ENCODE measurements around the gene PTPRM.
A peak's percentile ranks its signal among the peaks of the same experiment; 100 is the strongest.

Gene PTPRM

DNA sequence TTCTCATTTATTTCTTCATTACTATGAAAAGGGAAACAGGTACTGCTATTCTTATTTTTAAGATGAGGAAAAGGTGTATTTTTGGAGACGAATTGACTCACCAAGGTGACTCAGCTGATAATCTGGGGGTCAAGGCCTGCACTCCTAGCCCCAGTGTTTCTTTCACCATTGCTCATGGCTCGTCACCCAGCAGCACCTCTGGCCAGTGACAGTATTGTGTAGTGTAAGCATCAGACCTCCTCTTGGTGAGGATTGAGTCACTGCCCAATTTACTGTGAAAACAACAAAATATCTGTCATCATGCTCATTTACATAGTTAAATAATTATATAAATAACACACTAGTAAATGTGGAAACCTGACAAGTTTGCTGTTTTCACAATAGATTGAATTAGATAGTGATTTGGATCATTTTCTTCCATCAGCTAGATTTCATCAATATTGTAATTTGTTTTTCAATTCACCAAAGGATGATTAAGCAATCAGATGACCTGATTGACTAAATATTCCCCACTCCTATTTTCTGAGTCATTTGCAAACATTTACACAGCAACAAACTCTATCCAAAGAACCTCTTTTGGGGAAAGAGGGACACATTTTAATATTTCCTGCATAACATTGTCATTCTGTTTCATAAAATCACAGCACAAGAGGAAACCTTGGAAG lies 549.4 kb downstream of the PTPRM start:
- H3K36me3 ChIP-seq (ENCODE audit: control insufficient read depth, insufficient read depth, low read length): no peaks in the 10 kb centered on the region
- peaks cover 2% of the 10 kb centered on the region; the same call in 1 of the 2 replicates for H3K4me1 ChIP-seq (ENCODE audit: control insufficient read depth, insufficient read depth, low read length)
- no peaks in the 10 kb centered on the region for H3K9me3 ChIP-seq (ENCODE audit: control insufficient read depth, insufficient read depth, low read length)
- H3K27ac ChIP-seq (ENCODE audit: low read depth, low read length): peak overlapping the region; percentile 42
- no peak overlapping the region for H3K4me3 ChIP-seq (ENCODE audit: low read depth, low read length)
- no peak overlapping the region for H3K9ac ChIP-seq (ENCODE audit: low read depth, low read length)
- no peaks in the 10 kb centered on the region for H3K27me3 ChIP-seq (ENCODE audit: control insufficient read depth, insufficient read depth, low read length)

DNA sequence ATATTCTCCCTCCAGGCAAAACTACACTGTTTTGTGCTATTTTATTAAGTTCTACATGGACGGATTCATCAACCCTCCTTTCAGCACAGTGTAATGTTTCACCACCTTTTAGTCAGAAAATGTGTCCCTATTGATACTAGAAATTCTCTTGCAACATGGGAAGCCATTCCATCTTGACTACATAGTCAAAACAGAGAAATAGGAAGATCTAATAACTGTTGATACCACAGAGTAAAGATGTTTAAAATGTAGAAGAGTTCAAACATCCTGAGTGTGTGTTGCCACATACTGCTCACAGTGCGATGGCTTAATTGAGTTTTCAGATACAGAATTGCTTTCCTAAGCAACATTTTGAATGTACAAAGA lies 549.9 kb downstream of the PTPRM start:
- H3K27ac ChIP-seq (ENCODE audit: low read depth, low read length): no peak overlapping the region

DNA sequence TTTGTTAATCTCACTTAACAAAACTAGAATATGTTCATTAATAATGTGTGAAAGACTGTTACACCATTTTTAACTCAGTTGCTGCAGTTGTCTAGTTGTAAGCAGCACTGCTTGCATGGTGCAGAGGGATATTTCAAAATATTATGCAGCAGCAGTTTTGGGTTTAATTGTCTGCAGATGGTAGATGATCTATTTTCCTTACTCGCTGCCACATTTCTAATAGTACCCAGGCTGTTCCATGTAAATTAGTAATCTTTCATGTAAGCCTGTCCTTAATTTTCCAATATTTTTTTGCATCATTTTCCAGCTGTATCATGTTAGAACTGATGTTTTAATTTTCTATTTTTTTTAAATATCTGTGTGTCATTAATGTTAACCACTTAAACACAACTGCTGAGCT lies 554.0 kb downstream of the PTPRM start:
- Histone ChIP-seq H3K4me3 (ENCODE audit: low read depth, low read length) (no peak overlapping the region), H3K27me3 (ENCODE audit: control insufficient read depth, insufficient read depth, low read length) (no peaks in the 10 kb centered on the region), H3K27ac (ENCODE audit: low read depth, low read length) (no peak overlapping the region), H3K4me1 (ENCODE audit: control insufficient read depth, insufficient read depth, low read length) (peaks cover 15% of the 10 kb centered on the region), H3K9me3 (ENCODE audit: control insufficient read depth, insufficient read depth, low read length) (no peaks in the 10 kb centered on the region), H3K36me3 (ENCODE audit: control insufficient read depth, insufficient read depth, low read length) (no peaks in the 10 kb centered on the region), H3K9ac (ENCODE audit: low read depth, low read length) (no peak overlapping the region)

More for the DNA sequence above, 549.9 kb downstream of the PTPRM start:
- Histone ChIP-seq H3K9me3 (ENCODE audit: control insufficient read depth, insufficient read depth, low read length) (no peaks in the 10 kb centered on the region), H3K4me1 (ENCODE audit: control insufficient read depth, insufficient read depth, low read length) (peaks cover 7% of the 10 kb centered on the region), H3K4me3 (ENCODE audit: low read depth, low read length) (no peak overlapping the region), H3K9ac (ENCODE audit: low read depth, low read length) (no peak overlapping the region), H3K36me3 (ENCODE audit: control insufficient read depth, insufficient read depth, low read length) (no peaks in the 10 kb centered on the region), H3K27me3 (ENCODE audit: control insufficient read depth, insufficient read depth, low read length) (no peaks in the 10 kb centered on the region)

DNA sequence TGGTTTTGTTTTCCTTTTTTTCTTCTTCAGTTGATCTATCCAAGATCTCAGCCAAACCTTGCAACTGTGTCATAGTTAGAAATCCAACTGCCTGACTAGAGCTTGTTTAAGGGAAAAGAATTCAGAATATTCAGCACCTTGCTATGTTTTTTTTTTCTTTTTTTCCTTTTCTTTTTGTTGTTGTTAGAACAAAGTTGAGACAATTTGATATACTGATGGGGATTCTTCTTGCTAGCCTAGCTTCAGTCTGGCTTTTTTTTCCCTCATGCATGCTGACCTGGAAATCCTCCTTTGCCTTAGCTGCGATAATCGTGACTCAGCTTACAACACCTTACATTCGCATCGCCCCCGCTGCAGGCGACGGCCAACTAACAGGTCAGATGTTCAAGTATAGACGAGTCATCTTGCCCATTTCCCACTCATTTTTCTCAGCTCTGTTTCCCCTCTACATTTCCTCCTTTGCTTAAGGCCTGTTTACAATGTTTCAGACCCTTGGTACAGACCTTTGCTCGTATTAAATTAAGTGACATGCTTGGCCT lies 554.9 kb downstream of the PTPRM start:
- Histone ChIP-seq H3K4me3 (ENCODE audit: low read depth, low read length) (no peak overlapping the region), H3K27ac (ENCODE audit: low read depth, low read length) (peak overlapping the region; percentile 31), H3K9ac (ENCODE audit: low read depth, low read length) (no peak overlapping the region), H3K9me3 (ENCODE audit: control insufficient read depth, insufficient read depth, low read length) (no peaks in the 10 kb centered on the region), H3K36me3 (ENCODE audit: control insufficient read depth, insufficient read depth, low read length) (no peaks in the 10 kb centered on the region), H3K27me3 (ENCODE audit: control insufficient read depth, insufficient read depth, low read length) (no peaks in the 10 kb centered on the region), H3K4me1 (ENCODE audit: control insufficient read depth, insufficient read depth, low read length) (peaks cover 15% of the 10 kb centered on the region)

DNA sequence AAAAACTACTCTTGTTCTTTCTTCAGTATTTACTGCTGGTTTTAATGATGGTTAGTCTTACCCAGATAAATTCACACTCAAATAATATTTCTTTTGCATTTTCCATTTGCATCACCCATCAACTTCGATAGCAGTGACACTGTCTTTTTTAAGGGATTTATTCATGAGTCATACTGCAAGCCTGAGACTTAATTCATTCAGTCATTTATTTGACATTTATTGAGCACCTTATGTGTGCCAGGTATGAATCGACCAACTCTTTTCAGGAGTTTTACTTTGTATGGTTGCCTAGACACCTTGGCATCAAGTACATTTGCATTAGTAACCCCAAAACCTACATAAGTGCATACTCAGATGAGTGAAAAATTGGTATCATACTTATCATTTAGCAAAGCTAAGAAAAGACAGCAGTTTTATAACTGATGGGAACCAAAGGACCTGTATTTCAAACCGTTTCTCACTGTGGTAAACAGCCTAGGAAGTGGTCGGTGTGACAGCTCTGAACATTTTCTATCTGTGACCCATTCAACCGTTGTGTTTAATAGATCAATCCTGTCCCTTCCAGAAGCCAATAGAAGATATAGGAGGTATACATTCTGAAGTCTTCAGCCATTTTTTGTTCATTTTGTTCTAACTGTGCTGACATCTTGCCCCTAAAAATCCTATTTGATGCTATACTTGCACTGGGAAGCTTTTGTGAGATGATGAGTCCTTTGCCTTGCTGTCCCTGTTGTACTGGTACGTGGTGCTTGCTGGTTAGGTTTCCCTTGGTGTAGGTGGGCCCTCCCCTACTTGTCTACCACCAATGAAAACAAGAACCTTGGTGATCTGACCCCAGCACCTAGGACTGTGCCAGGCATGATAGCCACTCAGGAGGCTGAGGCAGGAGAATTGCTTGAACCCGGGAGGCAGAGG lies 557.4 kb downstream of the PTPRM start:
- Histone ChIP-seq H3K27ac (ENCODE audit: low read depth, low read length) (no peak overlapping the region), H3K9me3 (ENCODE audit: control insufficient read depth, insufficient read depth, low read length) (no peaks in the 10 kb centered on the region), H3K9ac (ENCODE audit: low read depth, low read length) (no peak overlapping the region), H3K27me3 (ENCODE audit: control insufficient read depth, insufficient read depth, low read length) (no peaks in the 10 kb centered on the region), H3K36me3 (ENCODE audit: control insufficient read depth, insufficient read depth, low read length) (no peaks in the 10 kb centered on the region), H3K4me1 (ENCODE audit: control insufficient read depth, insufficient read depth, low read length) (peaks cover 15% of the 10 kb centered on the region), H3K4me3 (ENCODE audit: low read depth, low read length) (no peak overlapping the region)

DNA sequence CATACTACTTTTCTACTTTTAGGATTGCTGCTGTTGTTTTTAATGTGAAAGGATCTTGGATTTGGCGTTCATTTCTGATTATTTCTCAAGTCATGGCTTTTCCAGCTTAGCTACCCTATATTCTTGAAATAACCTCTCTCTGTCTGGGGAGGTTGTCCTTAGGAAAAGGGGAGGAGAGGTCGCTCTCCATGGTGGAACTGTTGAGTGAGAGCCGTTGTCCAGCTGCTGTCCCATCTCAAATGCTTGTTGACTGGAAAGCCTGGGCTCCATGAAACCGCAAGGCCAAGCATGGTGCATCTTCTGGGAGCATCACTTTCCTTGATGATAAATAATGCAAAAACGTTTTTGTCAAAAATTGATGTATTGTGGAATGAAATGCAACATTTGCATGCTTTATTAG lies 563.0 kb downstream of the PTPRM start:
- Histone ChIP-seq H3K4me1 (ENCODE audit: control insufficient read depth, insufficient read depth, low read length) (no peaks in the 10 kb centered on the region), H3K27me3 (ENCODE audit: control insufficient read depth, insufficient read depth, low read length) (no peaks in the 10 kb centered on the region), H3K36me3 (ENCODE audit: control insufficient read depth, insufficient read depth, low read length) (no peaks in the 10 kb centered on the region)

DNA sequence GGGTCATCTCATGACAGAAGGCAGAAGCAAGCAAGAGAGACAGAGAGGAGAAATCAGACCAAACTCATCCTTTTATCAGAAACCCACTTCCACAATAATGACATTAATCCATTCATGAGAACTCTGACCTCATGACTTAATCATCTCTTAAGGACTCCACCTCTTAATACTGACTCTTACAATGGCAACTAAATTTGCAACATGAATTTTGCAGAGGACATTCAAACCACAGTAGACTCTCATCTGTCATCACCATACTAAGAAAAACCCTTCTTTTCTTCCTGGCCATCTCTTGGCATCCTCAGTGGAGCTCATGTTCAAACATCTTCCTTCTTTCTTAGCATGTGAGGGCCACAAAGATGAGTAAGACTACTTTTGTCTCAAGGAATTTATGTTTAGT lies 565.9 kb downstream of the PTPRM start:
- Histone ChIP-seq H3K4me3 (ENCODE audit: low read depth, low read length) (no peak overlapping the region), H3K36me3 (ENCODE audit: control insufficient read depth, insufficient read depth, low read length) (no peaks in the 10 kb centered on the region), H3K27ac (ENCODE audit: low read depth, low read length) (no peak overlapping the region), H3K27me3 (ENCODE audit: control insufficient read depth, insufficient read depth, low read length) (no peaks in the 10 kb centered on the region), H3K9ac (ENCODE audit: low read depth, low read length) (no peak overlapping the region), H3K4me1 (ENCODE audit: control insufficient read depth, insufficient read depth, low read length) (no peaks in the 10 kb centered on the region), H3K9me3 (ENCODE audit: control insufficient read depth, insufficient read depth, low read length) (no peaks in the 10 kb centered on the region)

More for the DNA sequence above, 563.0 kb downstream of the PTPRM start:
- Histone ChIP-seq H3K4me3 (ENCODE audit: low read depth, low read length) (no peak overlapping the region), H3K9ac (ENCODE audit: low read depth, low read length) (no peak overlapping the region), H3K9me3 (ENCODE audit: control insufficient read depth, insufficient read depth, low read length) (no peaks in the 10 kb centered on the region), H3K27ac (ENCODE audit: low read depth, low read length) (no peak overlapping the region)

DNA sequence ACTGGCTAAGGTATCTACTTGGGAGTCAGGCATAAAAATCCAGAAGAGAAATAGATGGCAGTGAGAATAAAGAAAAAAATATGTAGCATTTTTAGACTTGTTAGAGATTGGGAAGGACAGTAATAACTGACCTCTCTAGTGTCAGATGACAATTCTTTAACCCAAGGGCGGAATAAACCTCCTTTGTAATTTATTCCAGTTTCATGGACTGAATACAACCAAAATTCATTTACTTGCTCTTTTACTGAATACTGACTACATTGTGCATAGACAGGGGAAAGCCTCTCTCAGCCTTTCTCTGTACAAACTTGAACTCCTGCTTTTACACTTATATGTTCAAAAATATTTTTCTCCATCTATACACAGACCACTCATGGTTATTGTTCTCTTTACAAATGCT lies 566.8 kb downstream of the PTPRM start:
- H3K4me3 ChIP-seq (ENCODE audit: low read depth, low read length): no peak overlapping the region

DNA sequence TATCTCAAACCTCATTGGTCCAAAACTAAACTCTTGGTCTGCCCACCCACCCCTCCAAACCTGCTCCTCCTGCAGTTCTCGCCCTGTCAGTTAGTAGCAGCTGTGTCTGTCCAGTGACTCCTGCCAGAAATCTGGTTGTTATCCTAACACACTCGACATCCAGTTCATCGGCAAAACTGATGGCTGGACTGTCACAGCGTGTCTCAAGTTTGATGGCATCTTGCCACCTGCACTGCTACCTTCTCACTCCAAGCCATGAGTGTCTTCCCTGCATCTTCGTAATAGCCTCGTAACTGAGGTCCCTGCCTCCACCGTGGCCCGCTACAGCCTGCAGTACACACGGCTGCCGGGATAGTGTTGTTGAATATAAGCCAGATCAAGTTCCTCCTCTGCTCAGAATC lies 572.0 kb downstream of the PTPRM start:
- H3K27me3 ChIP-seq (ENCODE audit: control insufficient read depth, insufficient read depth, low read length): no peaks in the 10 kb centered on the region
- H3K36me3 ChIP-seq (ENCODE audit: control insufficient read depth, insufficient read depth, low read length): no peaks in the 10 kb centered on the region
- H3K27ac ChIP-seq (ENCODE audit: low read depth, low read length): no peak overlapping the region
- H3K4me1 ChIP-seq (ENCODE audit: control insufficient read depth, insufficient read depth, low read length): peaks cover 13% of the 10 kb centered on the region
- no peak overlapping the region for H3K4me3 ChIP-seq (ENCODE audit: low read depth, low read length)
- H3K9ac ChIP-seq (ENCODE audit: low read depth, low read length): no peak overlapping the region
- H3K9me3 ChIP-seq (ENCODE audit: control insufficient read depth, insufficient read depth, low read length): no peaks in the 10 kb centered on the region

More for the DNA sequence above, 566.8 kb downstream of the PTPRM start:
- Histone ChIP-seq H3K4me1 (ENCODE audit: control insufficient read depth, insufficient read depth, low read length) (no peaks in the 10 kb centered on the region), H3K9ac (ENCODE audit: low read depth, low read length) (no peak overlapping the region), H3K9me3 (ENCODE audit: control insufficient read depth, insufficient read depth, low read length) (no peaks in the 10 kb centered on the region), H3K27ac (ENCODE audit: low read depth, low read length) (no peak overlapping the region), H3K36me3 (ENCODE audit: control insufficient read depth, insufficient read depth, low read length) (no peaks in the 10 kb centered on the region), H3K27me3 (ENCODE audit: control insufficient read depth, insufficient read depth, low read length) (no peaks in the 10 kb centered on the region)

DNA sequence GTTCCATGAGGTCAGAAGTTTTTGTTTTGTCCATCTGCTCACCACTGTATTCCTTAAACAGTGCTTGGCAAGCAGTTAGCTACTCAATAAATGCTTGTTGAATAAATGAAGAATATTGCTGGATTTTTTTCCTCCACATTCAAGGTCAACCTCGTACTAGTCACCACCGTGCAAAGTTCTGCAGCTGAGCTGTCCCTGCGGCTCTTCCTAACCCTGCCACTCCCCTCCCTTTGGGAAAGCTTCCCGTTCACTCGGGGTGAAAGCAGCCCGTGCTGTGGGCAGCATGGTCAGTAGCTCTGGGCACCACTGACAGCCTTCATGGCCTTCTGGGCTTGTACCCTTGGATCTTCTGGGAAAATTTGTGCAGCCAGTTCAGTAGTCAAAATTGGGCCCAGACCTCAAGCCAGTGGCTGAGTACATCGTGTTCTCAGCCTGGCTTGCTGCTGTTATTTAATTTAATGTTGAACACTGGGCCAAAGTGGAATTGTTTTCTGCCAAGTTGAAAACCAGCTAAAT lies 572.8 kb downstream of the PTPRM start:
- peaks cover 13% of the 10 kb centered on the region for H3K4me1 ChIP-seq (ENCODE audit: control insufficient read depth, insufficient read depth, low read length)
- no peak overlapping the region for H3K27ac ChIP-seq (ENCODE audit: low read depth, low read length)
- H3K4me3 ChIP-seq (ENCODE audit: low read depth, low read length): no peak overlapping the region
- H3K27me3 ChIP-seq (ENCODE audit: control insufficient read depth, insufficient read depth, low read length): no peaks in the 10 kb centered on the region
- H3K36me3 ChIP-seq (ENCODE audit: control insufficient read depth, insufficient read depth, low read length): no peaks in the 10 kb centered on the region
- H3K9me3 ChIP-seq (ENCODE audit: control insufficient read depth, insufficient read depth, low read length): no peaks in the 10 kb centered on the region
- no peak overlapping the region for H3K9ac ChIP-seq (ENCODE audit: low read depth, low read length)

Data from HUES48 (cell line).